HepG2 (cell line): ENCODE results near the gene TMEM198.

Experiments used
- CTCF ChIP-seq: sonication (generic); formaldehyde crosslinking; IDR thresholded peaks from 2 replicates; pipeline ENCODE4 v1.5.0; 2020; ENCODE audit warnings: mild to moderate bottlenecking, missing genetic modification reagents, moderate library complexity
- IKZF1 ChIP-seq: fragments of 450-650 bp; IDR thresholded peaks from 2 replicates; pipeline ENCODE4 v1.7.1; 2016
- JDP2 ChIP-seq: sonication (generic); formaldehyde crosslinking; IDR thresholded peaks from 2 replicates; pipeline ENCODE4 v1.8.1; 2022; ENCODE audit warnings: missing genetic modification reagents, borderline replicate concordance
- KDM1A ChIP-seq: IDR thresholded peaks from 2 replicates; pipeline ENCODE4 v1.6.1; 2016; ENCODE audit warnings: missing compliant biosample characterization
- KDM5B ChIP-seq: sonication (generic); formaldehyde crosslinking; IDR thresholded peaks from 2 replicates; pipeline ENCODE4 v1.4.0; 2020; ENCODE audit warnings: missing genetic modification reagents, mild to moderate bottlenecking, borderline replicate concordance
- POLR2AphosphoS5 ChIP-seq: IDR thresholded peaks from 2 replicates; pipeline ENCODE4 v1.6.1; 2012; ENCODE audit warnings: low read depth, low read length
- RAD21 ChIP-seq: fragments of 450-650 bp; formaldehyde crosslinking; IDR thresholded peaks from 2 replicates; pipeline ENCODE4 v1.5.0; 2020; ENCODE audit warnings: mild to moderate bottlenecking
- SAP130 ChIP-seq: IDR thresholded peaks from 2 replicates; pipeline ENCODE4 v1.6.1; 2016; ENCODE audit warnings: low read depth
- SMC3 ChIP-seq: IDR thresholded peaks from 2 replicates; pipeline ENCODE4 v1.6.1; 2011; ENCODE audit warnings: low read length, improper control_type of control experiment
- SP1 ChIP-seq, 2 experiments: fragments of 450-650 bp in 1 of 2; sonication (generic) in 1 of 2; formaldehyde crosslinking in 1 of 2; IDR thresholded peaks; 2 replicates each; pipeline versions ENCODE4 v1.4.0 to v1.6.1; 2016 to 2020; ENCODE audit warnings: missing genetic modification reagents in 1 of 2
- YY1 ChIP-seq: IDR thresholded peaks from 2 replicates; pipeline ENCODE4 v1.6.1; 2011; ENCODE audit warnings: low read length, low read depth, moderate library complexity, mild to moderate bottlenecking; ENCODE audit not compliant: insufficient read depth, insufficient replicate concordance
- ZBTB33 ChIP-seq: sonication (generic); formaldehyde crosslinking; IDR thresholded peaks from 2 replicates; pipeline ENCODE4 v1.4.0; 2020; ENCODE audit warnings: missing genetic modification reagents
- ZNF354B ChIP-seq: sonication (generic); formaldehyde crosslinking; IDR thresholded peaks from 2 replicates; pipeline ENCODE4 v1.8.0; 2022; ENCODE audit warnings: mild to moderate bottlenecking, missing genetic modification reagents
- ZNF687 ChIP-seq: sonication (generic); formaldehyde crosslinking; IDR thresholded peaks from 2 replicates; pipeline ENCODE4 v1.5.1; 2020; ENCODE audit warnings: mild to moderate bottlenecking, missing genetic modification reagents, moderate library complexity

- no peak for TF ChIP-seq RAD21 (CRISPR knock-in tag)
- no peak for TF ChIP-seq POLR2AphosphoS5
- TF ChIP-seq IKZF1 = no peak
- TF ChIP-seq CTCF (CRISPR knock-in tag) = no peak
- TF ChIP-seq KDM5B (CRISPR knock-in tag) = no peak
- no peak for TF ChIP-seq SP1 (IDR thresholded peaks at IDR 0.05)
- no peak for TF ChIP-seq SP1 (CRISPR knock-in tag; IDR thresholded peaks at IDR 0.05)
- TF ChIP-seq SMC3 = no peak
- no peak for TF ChIP-seq KDM1A (CRISPR knock-in tag)
- TF ChIP-seq JDP2 = no peak
- TF ChIP-seq ZNF354B (CRISPR knock-in tag) = no peak
- TF ChIP-seq ZNF687 (CRISPR knock-in tag) = no peak; the same call in 1 of the 2 replicates
- TF ChIP-seq ZBTB33 (CRISPR knock-in tag) = no peak
- TF ChIP-seq SAP130 (CRISPR knock-in tag) = no peak
- TF ChIP-seq YY1 = no peak
Measured at GRCh38 chr2:219555956-219556355, 12.1 kb downstream of the TMEM198 start.
